ENCODE results near the gene TMEM125. TPM values are rescaled to one million over a fixed set of nuclear protein-coding genes. Genes with fewer than 3 reads are reported as not detected.

TMEM125 gene
- total RNA-seq, 1 experiment from 2014 or later = 11.1 TPM

DNA sequence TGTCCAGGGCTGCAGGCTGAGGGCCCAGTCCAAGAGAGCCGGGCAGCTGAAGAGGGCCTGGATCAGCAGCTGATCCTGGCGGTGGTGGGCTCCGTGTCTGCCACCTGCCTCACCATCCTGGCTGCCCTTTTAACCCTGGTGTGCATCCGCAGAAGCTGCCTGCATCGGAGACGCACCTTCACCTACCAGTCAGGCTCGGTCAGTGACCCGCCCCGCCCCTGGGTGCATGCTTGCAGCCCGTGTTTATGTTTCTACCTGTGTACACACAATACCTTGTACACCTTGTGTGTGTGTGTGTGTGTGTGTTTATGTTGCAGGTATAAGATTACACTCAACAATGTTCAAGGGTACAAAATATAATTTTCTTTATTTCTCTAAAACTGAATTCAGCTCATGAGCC, 44.0 kb downstream of the TMEM125 start:
- Histone ChIP-seq H3K27me3 (ENCODE audit: control insufficient read depth, insufficient read depth, low read length) (no peaks in the 10 kb centered on the region), H3K36me3 (replicated peaks; ENCODE audit: control insufficient read depth, insufficient read depth, low read length) (no peaks in the 10 kb centered on the region), H3K4me3 (ENCODE audit: insufficient read depth, low read depth, low read length) (no peak overlapping the region)
- DNase-seq = no peak

DNA sequence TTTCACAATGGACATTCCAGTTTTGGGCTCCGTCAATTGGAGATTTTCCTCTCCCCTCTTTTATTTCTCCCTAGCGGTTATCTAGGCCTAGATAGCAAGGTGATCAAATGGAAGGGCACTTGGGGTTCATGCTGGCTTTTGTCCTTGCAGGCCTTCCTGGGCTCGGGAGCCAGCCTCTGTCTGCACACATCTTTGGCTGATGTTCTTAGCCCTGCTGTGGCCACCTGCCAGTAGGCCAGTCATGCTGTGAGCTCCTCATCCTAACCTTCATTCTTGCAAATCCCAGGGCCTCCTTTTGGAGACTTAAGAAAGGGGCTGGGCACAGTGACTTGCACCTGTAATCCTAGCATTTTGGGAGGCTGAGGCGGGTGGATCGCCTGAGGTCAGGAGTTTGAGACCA, 44.5 kb downstream of the TMEM125 start:
- Histone ChIP-seq H3K27me3 (ENCODE audit: control insufficient read depth, insufficient read depth, low read length) (no peaks in the 10 kb centered on the region), H3K4me3 (ENCODE audit: insufficient read depth, low read depth, low read length) (no peak overlapping the region), H3K36me3 (replicated peaks; ENCODE audit: control insufficient read depth, insufficient read depth, low read length) (no peaks in the 10 kb centered on the region)
- no peak for DNase-seq

DNA sequence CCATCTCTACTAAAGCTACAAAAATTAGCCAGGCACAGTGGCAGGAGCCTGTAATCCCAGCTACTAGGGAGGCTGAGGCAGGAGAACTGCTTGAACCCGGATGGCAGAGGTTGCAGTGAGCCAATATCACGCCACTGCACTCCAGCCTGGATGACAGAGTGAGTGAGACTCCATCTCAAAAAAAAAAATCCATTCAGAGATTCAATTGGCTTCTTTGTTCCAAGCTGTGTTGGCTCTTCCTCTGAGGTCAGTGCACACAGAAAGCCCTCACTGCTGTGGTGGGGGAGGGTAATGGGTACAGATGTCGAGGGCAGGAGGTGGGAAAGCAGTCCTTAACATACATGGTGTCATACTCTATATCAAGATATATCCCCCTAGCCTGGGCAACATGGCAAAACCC, 45.7 kb downstream of the TMEM125 start:
- no peaks in the 10 kb centered on the region for H3K27me3 ChIP-seq (ENCODE audit: control insufficient read depth, insufficient read depth, low read length)
- no peaks in the 10 kb centered on the region for H3K36me3 ChIP-seq (replicated peaks; ENCODE audit: control insufficient read depth, insufficient read depth, low read length)
- DNase-seq = no peak
- no peak overlapping the region for H3K4me3 ChIP-seq (ENCODE audit: insufficient read depth, low read depth, low read length)

DNA sequence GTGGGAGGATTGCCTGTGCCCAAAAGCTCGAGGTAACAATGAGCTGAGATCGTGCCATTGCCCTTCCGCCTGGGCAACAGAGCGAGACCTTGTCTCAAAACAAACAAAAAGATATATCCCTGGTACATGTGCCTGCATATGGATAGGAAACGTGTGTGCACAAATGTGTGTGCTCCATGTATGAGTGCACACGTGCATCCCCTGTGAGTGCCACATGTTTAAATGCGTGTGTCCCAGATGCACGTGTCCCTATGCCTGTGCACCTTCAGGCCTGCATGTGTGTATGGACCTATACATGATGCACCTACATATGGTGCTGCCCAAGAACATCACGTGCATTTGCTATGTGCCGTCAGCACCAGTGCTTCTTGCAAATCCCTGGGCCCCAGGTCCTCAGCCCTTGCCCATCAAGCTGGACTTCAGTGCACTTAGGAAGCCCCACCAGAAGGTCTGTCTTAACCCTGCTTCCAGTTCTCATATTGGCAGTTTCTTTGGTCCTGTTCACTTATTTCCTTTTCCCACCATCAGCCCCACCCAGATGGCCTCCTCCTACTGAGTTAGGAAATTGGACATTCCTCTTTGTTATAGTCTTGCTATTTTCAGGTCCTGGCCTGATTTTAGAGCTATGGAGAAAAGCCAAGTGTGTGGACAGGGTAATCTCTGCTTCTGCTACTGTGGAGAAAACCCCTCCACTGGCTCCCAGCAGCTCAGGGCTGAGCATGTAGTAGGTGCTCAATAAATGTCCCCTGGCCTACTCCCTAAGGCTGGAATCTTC, 46.4 kb downstream of the TMEM125 start:
- DNase-seq = no peak
- Histone ChIP-seq H3K4me3 (ENCODE audit: insufficient read depth, low read depth, low read length) (no peak overlapping the region), H3K36me3 (replicated peaks; ENCODE audit: control insufficient read depth, insufficient read depth, low read length) (no peaks in the 10 kb centered on the region), H3K27me3 (ENCODE audit: control insufficient read depth, insufficient read depth, low read length) (no peaks in the 10 kb centered on the region)

DNA sequence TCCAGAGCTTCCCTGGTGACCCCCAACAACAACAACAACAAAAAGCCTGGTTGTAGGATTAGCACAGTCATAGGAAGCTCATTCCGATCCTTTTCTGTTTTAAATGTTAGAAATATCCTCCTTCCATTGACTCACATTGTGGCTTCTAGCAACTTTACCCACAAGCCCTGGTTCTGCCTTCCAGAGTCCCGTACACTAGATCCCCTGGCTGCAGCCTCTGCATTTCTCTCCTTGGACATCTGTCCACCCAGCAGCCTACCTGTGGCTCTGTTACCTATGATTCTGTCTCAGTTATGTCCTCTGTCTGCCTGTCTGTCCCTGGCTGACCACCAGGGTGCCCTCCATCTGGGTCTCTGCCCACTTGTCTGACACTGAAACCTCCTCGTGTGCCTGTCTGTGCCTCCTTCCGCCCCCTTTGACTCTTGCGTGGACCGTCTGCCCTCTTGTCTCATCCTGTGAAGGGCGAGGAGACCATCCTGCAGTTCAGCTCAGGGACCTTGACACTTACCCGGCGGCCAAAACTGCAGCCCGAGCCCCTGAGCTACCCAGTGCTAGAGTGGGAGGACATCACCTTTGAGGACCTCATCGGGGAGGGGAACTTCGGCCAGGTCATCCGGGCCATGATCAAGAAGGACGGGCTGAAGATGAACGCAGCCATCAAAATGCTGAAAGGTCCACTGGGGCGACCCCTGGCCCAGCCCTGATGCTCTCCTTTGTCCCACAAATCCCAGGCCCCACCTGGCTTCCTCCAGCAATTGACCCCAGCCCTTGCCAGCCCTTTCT, 47.1 kb downstream of the TMEM125 start:
- Histone ChIP-seq H3K36me3 (replicated peaks; ENCODE audit: control insufficient read depth, insufficient read depth, low read length) (no peaks in the 10 kb centered on the region), H3K27me3 (ENCODE audit: control insufficient read depth, insufficient read depth, low read length) (no peaks in the 10 kb centered on the region), H3K4me3 (ENCODE audit: insufficient read depth, low read depth, low read length) (no peak overlapping the region)
- DNase-seq = no peak

DNA sequence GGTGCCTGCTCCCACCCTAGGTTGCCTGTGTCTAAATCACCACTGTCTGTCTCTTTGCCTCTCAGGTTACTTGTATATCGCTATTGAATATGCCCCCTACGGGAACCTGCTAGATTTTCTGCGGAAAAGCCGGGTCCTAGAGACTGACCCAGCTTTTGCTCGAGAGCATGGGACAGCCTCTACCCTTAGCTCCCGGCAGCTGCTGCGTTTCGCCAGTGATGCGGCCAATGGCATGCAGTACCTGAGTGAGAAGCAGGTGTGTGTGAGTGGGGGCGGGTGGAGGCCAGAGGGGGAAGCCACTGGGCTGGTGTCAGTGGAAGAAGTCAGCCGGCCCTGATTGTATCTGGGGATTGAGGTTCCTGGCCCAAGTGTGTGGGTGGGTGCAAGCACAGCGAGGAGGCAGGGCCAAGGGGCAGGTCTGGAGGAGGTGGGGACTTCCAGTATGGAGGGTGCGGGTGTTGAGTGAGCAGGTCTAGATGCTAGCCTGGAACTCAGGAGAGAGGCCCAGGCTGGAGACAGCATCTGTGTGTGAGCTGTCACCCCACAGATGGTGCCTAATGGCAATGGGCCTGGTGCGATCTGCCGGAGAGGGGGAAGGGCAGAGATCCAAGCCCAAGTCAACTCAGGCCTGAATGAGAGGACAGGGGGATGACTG, 48.2 kb downstream of the TMEM125 start:
- H3K36me3 ChIP-seq (replicated peaks; ENCODE audit: control insufficient read depth, insufficient read depth, low read length) = no peaks in the 10 kb centered on the region
- no peaks in the 10 kb centered on the region for H3K27me3 ChIP-seq (ENCODE audit: control insufficient read depth, insufficient read depth, low read length)
- DNase-seq = no peak
- H3K4me3 ChIP-seq (ENCODE audit: insufficient read depth, low read depth, low read length) = no peak overlapping the region

DNA sequence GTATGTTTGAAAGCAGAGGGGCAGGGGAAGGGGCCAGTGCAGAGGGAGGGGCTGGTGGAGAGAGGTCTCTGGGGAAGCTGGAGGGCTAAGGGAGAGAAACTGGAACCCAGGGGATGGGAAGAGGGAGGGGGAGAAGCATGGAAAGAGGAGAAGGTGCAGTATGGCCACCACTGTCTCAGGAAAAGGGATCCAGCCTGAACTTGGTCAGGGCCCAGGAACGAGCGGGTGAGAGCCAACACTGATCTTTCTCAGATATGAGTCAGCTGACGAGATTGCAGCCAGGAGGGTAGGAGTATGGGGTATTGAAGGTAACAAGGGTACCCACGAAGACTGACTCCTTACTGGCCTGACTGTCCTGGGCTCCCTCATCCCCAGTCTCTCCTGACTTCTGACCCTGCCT, 49.0 kb downstream of the TMEM125 start:
- Histone ChIP-seq H3K36me3 (replicated peaks; ENCODE audit: control insufficient read depth, insufficient read depth, low read length) (no peaks in the 10 kb centered on the region), H3K4me3 (ENCODE audit: insufficient read depth, low read depth, low read length) (no peak overlapping the region), H3K27me3 (ENCODE audit: control insufficient read depth, insufficient read depth, low read length) (no peaks in the 10 kb centered on the region)
- no peak for DNase-seq

DNA sequence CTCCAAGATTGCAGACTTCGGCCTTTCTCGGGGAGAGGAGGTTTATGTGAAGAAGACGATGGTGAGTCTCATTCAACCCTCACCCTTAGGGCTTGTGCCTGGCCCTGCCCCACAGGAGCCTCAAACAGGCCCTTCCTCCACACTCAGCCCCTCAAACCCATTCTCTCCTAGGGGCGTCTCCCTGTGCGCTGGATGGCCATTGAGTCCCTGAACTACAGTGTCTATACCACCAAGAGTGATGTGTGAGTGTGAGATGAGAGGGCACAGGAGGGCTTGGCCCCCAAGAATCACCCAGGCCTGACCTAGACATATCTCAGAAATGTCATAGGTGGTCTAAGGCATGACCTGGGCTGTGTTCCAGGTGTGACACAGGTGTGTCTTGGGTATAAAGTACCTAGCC, 49.5 kb downstream of the TMEM125 start:
- H3K4me3 ChIP-seq (ENCODE audit: insufficient read depth, low read depth, low read length) = no peak overlapping the region
- no peaks in the 10 kb centered on the region for H3K27me3 ChIP-seq (ENCODE audit: control insufficient read depth, insufficient read depth, low read length)
- no peaks in the 10 kb centered on the region for H3K36me3 ChIP-seq (replicated peaks; ENCODE audit: control insufficient read depth, insufficient read depth, low read length)
- DNase-seq = no peak

DNA sequence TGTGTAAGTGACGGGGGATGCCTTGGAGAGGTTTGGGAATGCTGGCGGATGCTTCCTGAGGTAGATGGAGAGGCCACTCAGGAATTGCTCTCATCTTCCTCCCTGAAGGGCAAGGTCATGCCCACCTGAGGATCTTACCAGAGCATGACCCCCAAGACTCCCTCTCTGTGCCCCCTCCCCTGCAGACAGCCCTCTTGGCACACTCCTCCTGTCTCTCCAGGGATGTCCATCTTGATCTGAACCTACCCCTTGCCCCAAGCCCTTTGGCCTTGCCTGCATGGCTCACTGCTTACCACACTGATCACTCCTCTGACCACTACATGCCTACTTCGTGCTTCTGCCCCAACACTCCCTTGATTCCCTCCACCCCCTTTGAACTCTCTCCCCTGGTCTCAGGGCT, 50.0 kb downstream of the TMEM125 start:
- H3K4me3 ChIP-seq (ENCODE audit: insufficient read depth, low read depth, low read length) = no peak overlapping the region
- no peak for DNase-seq
- H3K36me3 ChIP-seq (replicated peaks; ENCODE audit: control insufficient read depth, insufficient read depth, low read length) = no peaks in the 10 kb centered on the region
- no peaks in the 10 kb centered on the region for H3K27me3 ChIP-seq (ENCODE audit: control insufficient read depth, insufficient read depth, low read length)

DNA sequence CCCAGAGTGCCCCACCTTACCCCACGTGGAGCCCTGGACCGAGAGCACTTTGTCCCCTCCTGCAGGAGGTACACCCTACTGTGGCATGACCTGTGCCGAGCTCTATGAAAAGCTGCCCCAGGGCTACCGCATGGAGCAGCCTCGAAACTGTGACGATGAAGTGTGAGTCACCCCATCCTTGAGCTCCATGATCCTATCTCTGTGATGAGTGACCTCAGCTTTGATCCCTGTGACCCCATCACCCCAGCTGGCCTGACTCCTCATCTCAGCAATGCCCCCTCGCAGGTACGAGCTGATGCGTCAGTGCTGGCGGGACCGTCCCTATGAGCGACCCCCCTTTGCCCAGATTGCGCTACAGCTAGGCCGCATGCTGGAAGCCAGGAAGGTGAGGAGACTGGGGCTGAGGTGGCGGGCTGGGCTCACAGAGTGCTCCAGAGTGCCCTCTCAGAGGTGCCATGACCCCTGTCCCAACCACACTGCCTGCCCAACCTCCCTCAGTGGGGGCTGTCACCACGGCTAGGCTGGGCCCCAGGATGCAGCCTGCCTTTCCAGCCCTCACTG, 51.6 kb downstream of the TMEM125 start:
- H3K36me3 ChIP-seq (replicated peaks; ENCODE audit: control insufficient read depth, insufficient read depth, low read length) = no peaks in the 10 kb centered on the region
- DNase-seq = no peak
- H3K4me3 ChIP-seq (ENCODE audit: insufficient read depth, low read depth, low read length) = no peak overlapping the region
- H3K27me3 ChIP-seq (ENCODE audit: control insufficient read depth, insufficient read depth, low read length) = no peaks in the 10 kb centered on the region

DNA sequence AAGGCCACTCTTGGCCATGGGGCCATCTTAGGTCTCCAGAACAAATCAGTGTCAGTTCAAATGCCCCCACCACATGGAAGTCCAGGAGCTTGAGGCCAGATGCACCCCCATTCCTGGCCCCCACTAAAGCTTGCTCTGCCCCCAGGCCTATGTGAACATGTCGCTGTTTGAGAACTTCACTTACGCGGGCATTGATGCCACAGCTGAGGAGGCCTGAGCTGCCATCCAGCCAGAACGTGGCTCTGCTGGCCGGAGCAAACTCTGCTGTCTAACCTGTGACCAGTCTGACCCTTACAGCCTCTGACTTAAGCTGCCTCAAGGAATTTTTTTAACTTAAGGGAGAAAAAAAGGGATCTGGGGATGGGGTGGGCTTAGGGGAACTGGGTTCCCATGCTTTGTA, 52.7 kb downstream of the TMEM125 start:
- H3K4me3 ChIP-seq (ENCODE audit: insufficient read depth, low read depth, low read length) = no peak overlapping the region
- no peaks in the 10 kb centered on the region for H3K27me3 ChIP-seq (ENCODE audit: control insufficient read depth, insufficient read depth, low read length)
- no peaks in the 10 kb centered on the region for H3K36me3 ChIP-seq (replicated peaks; ENCODE audit: control insufficient read depth, insufficient read depth, low read length)
- no peak for DNase-seq

Other genes starting within 250 kb of the TMEM125 start
- 138 and 151 TPM in 2 replicates for gene EBNA1BP2, start 97.7 kb upstream of the TMEM125 start, total RNA-seq (2014; rRNA removed; shearing (Covaris generic))
- 0.14 TPM in 1 of 2 replicates, not detected in the other for gene CFAP57, start 97.7 kb upstream of the TMEM125 start, total RNA-seq (2014; rRNA removed; shearing (Covaris generic))
- gene C1orf210, start 15.6 kb downstream of the TMEM125 start, total RNA-seq (2014; rRNA removed; shearing (Covaris generic)) = 1.5 and 2.0 TPM in 2 replicates
- gene TIE1, start 31.0 kb downstream of the TMEM125 start, total RNA-seq (2014; rRNA removed; shearing (Covaris generic)) = 2.6 and 5.4 TPM in 2 replicates
- gene MPL, start 67.8 kb downstream of the TMEM125 start, total RNA-seq (2014; rRNA removed; shearing (Covaris generic)) = 0.48 TPM in 1 of 2 replicates, not detected in the other
- gene CDC20, start 89.0 kb downstream of the TMEM125 start, total RNA-seq (2014; rRNA removed; shearing (Covaris generic)) = 493 and 564 TPM in 2 replicates
- gene ELOVL1, start 98.0 kb downstream of the TMEM125 start, total RNA-seq (2014; rRNA removed; shearing (Covaris generic)) = 44.6 and 61.3 TPM in 2 replicates
- gene MED8, start 119.8 kb downstream of the TMEM125 start, total RNA-seq (2014; rRNA removed; shearing (Covaris generic)) = 37.6 and 41.2 TPM in 2 replicates
- 12.2 and 19.0 TPM in 2 replicates for gene SZT2, start 119.9 kb downstream of the TMEM125 start, total RNA-seq (2014; rRNA removed; shearing (Covaris generic))
- gene HYI, start 183.9 kb downstream of the TMEM125 start, total RNA-seq (2014; rRNA removed; shearing (Covaris generic)) = 29.4 and 42.5 TPM in 2 replicates

Measured in H7 (cell line).